HCT116 (cell line): ENCODE results near the gene SHISA7. TPM values are rescaled to one million over a fixed set of nuclear protein-coding genes. Genes with fewer than 3 reads are reported as not detected.

ENCODE experiments used
- ATAC-seq: fragments of 200-7000 bp; cut with Tn5 transposase; 2 replicates; pipeline ENCODE4 v1.9.1; 2020; ENCODE audit warnings: mild to moderate bottlenecking, moderate library complexity
- BruUV-seq: library from RNA; stranded (reverse); fragments of 400-500 nt; replicated peaks from 2 replicates; lab custom pipeline; 2021; lab: Mats Ljungman, UMichigan
- CTCF ChIA-PET: fragments of 300-600 bp; sonication (Branson Sonifier 250); formaldehyde crosslinking; loops from one replicate; lab custom pipeline; 2021; ENCODE audit warnings: antibody characterized with exemption; lab: Charles Lee
- POLR2A ChIA-PET: fragments of 300-600, 350-600 bp; sonication (Branson Sonifier 250); formaldehyde crosslinking; loops from one replicate; lab custom pipeline; 2021; ENCODE audit warnings: antibody characterized with exemption; lab: Charles Lee
- RAD21 ChIA-PET, 2 experiments: fragments of 300-600 bp; sonication (Branson Sonifier 250); formaldehyde crosslinking; loops; one replicate each; lab custom pipeline; 2023; ENCODE audit warnings: low total read pairs in 2 of 2; ENCODE audit not compliant: uncharacterized antibody in 2 of 2, unreplicated experiment in 2 of 2, low non-redundant PET in 1 of 2; lab: Charles Lee
- DNase-seq: peaks from one replicate; pipeline ENCODE4 v3.0.0-alpha.2; 2010; ENCODE audit warnings: low read depth, low spot score
- H2AFZ ChIP-seq: fragments of 200-600 bp; shearing (Covaris generic), sonication (generic); 2 replicates; pipeline ENCODE4 v1.6.1; 2017; ENCODE audit warnings: low read depth, mixed run types, mixed read lengths, antibody characterized with exemption, low read length; ENCODE audit not compliant: poor library complexity, severe bottlenecking
- H3K27ac ChIP-seq: 2 replicates; pipeline ENCODE4 v1.5.1; 2012; ENCODE audit warnings: low read depth, low read length
- H3K27me3 ChIP-seq: fragments of 200-600 bp; sonication (generic); 2 replicates; pipeline ENCODE4 v1.6.1; 2016; ENCODE audit warnings: mixed run types, low read length, mixed read lengths; ENCODE audit not compliant: insufficient read depth
- H3K36me3 ChIP-seq, 2 experiments: fragments of 200-500 bp in 1 of 2; fragments of 200-600 bp in 1 of 2; sonication (Bioruptor generic) in 1 of 2; sonication (generic) in 1 of 2; 2 replicates each; pipeline versions ENCODE4 v1.5.1 to v1.6.1; 2014 to 2016; ENCODE audit warnings: low read length in 2 of 2, inconsistent platforms in 1 of 2, mixed read lengths in 1 of 2, mixed run types in 1 of 2; ENCODE audit not compliant: insufficient read depth in 2 of 2, control insufficient read depth in 1 of 2
- H3K4me1 ChIP-seq, 2 experiments: fragments of 200-600 bp in 1 of 2; sonication (generic) in 1 of 2; 2 replicates each; pipeline versions ENCODE4 v1.5.1 to v1.6.1; 2012 to 2017; ENCODE audit warnings: low read length in 2 of 2, inconsistent platforms in 1 of 2, mild to moderate bottlenecking in 1 of 2, mixed read lengths in 1 of 2, mixed run types in 1 of 2, moderate library complexity in 1 of 2; ENCODE audit not compliant: insufficient read depth in 2 of 2, control insufficient read depth in 1 of 2
- H3K4me2 ChIP-seq: fragments of 200-600 bp; sonication (generic); 2 replicates; pipeline ENCODE4 v1.6.1; 2017; ENCODE audit warnings: mixed run types, low read length, mixed read lengths
- H3K4me3 ChIP-seq, 2 experiments: fragments of 200-600 bp in 1 of 2; sonication (generic) in 1 of 2; replicated peaks in 1 of 2; 2 replicates each; pipeline ENCODE4 v1.5.1; 2011 to 2016; ENCODE audit warnings: low read length in 2 of 2, control low read depth in 1 of 2, low read depth in 1 of 2, mild to moderate bottlenecking in 1 of 2, mixed read lengths in 1 of 2, mixed run types in 1 of 2
- H3K79me2 ChIP-seq: fragments of 200-600 bp; sonication (generic); 2 replicates; pipeline ENCODE4 v1.6.1; 2017; ENCODE audit warnings: mild to moderate bottlenecking, mixed run types, low read length, moderate library complexity, mixed read lengths; ENCODE audit not compliant: insufficient read depth
- H3K9ac ChIP-seq: fragments of 200-600 bp; sonication (generic); 2 replicates; pipeline ENCODE4 v1.6.1; 2016; ENCODE audit warnings: low read length, mixed read lengths
- H3K9me2 ChIP-seq: fragments of 200-600 bp; sonication (generic), shearing (Covaris generic); 2 replicates; pipeline ENCODE4 v1.6.1; 2017; ENCODE audit warnings: mixed run types, mild to moderate bottlenecking, moderate library complexity; ENCODE audit not compliant: insufficient read depth
- H3K9me3 ChIP-seq, 2 experiments: fragments of 200-500 bp in 1 of 2; fragments of 200-600 bp in 1 of 2; sonication (Bioruptor generic) in 1 of 2; sonication (generic) in 1 of 2; 2 replicates each; pipeline ENCODE4 v1.6.1; 2014 to 2017; ENCODE audit warnings: low read length in 2 of 2, mixed read lengths in 2 of 2, inconsistent platforms in 1 of 2, low read depth in 1 of 2, mild to moderate bottlenecking in 1 of 2, mixed run types in 1 of 2, moderate library complexity in 1 of 2; ENCODE audit not compliant: control insufficient read depth in 1 of 2, insufficient read depth in 1 of 2
- H4K20me1 ChIP-seq: fragments of 200-600 bp; sonication (generic), shearing (Covaris generic); 2 replicates; pipeline ENCODE4 v1.6.1; 2017; ENCODE audit warnings: mixed run types, mild to moderate bottlenecking, moderate library complexity; ENCODE audit not compliant: insufficient read depth
- CBX3 ChIP-seq: IDR thresholded peaks from 2 replicates; pipeline ENCODE4 v1.6.1; 2012; ENCODE audit warnings: low read depth
- CEBPB ChIP-seq: IDR thresholded peaks from 2 replicates; pipeline ENCODE4 v1.6.1; 2012; ENCODE audit warnings: low read depth
- EGR1 ChIP-seq: IDR thresholded peaks from 2 replicates; pipeline ENCODE4 v1.6.1; 2012; ENCODE audit warnings: low read depth
- EZH2 ChIP-seq: fragments of 200-600 bp; sonication (generic); IDR thresholded peaks from 2 replicates; pipeline ENCODE4 v1.6.1; 2017; ENCODE audit warnings: antibody characterized with exemption, mixed run types
- EZH2phosphoT487 ChIP-seq: fragments of 200-600 bp; IDR thresholded peaks from 2 replicates; pipeline ENCODE4 v1.6.1; 2018; ENCODE audit warnings: antibody characterized with exemption, borderline replicate concordance
- POLR2A ChIP-seq: IDR thresholded peaks from 2 replicates; pipeline ENCODE4 v1.7.0; 2011; ENCODE audit warnings: borderline replicate concordance; ENCODE audit not compliant: insufficient read depth, insufficient read length; ENCODE audit errors: extremely low read depth
- SIN3A ChIP-seq: IDR thresholded peaks from 2 replicates; pipeline ENCODE4 v1.6.1; 2012; ENCODE audit warnings: low read depth
- SP1 ChIP-seq: IDR thresholded peaks from 2 replicates; pipeline ENCODE4 v1.6.1; 2012; ENCODE audit warnings: low read depth
- TCF7L2 ChIP-seq: IDR thresholded peaks from 2 replicates; pipeline ENCODE4 v1.7.0; 2011; ENCODE audit warnings: borderline replicate concordance, inconsistent platforms; ENCODE audit not compliant: insufficient read depth, insufficient read length; ENCODE audit errors: extremely low read depth
- YY1 ChIP-seq: IDR thresholded peaks from 2 replicates; pipeline ENCODE4 v1.6.1; 2011; ENCODE audit warnings: low read length, low read depth, moderate library complexity, mild to moderate bottlenecking; ENCODE audit not compliant: insufficient replicate concordance; ENCODE audit errors: extremely low read depth
- ZFX ChIP-seq: fragments of 450-650 bp; IDR thresholded peaks from 2 replicates; pipeline ENCODE4 v1.6.1; 2017
- intact Hi-C: fragments of 100-400 bp; cut with micrococcal nuclease; formaldehyde crosslinking; loops from 2 replicates; pipeline ENCODE4 v1.10.0; 2022
- total RNA-seq: library from RNA; stranded (reverse); gene quantifications from one replicate; pipeline ENCODE4 v1.2.1, GENCODE V29; 2021; ENCODE audit not compliant: unreplicated experiment
- TF ChIP-seq, protein P1 (sequence below): IDR thresholded peaks from 2 replicates; pipeline ENCODE4 v1.6.1; 2012
- TF ChIP-seq, protein P2 (sequence below): IDR thresholded peaks from 2 replicates; pipeline ENCODE4 v1.6.1; 2011; ENCODE audit warnings: mild to moderate bottlenecking, low read length, moderate library complexity; ENCODE audit not compliant: insufficient replicate concordance; ENCODE audit errors: extremely low read depth
- TF ChIP-seq, protein P3 (sequence below): IDR thresholded peaks from 2 replicates; pipeline ENCODE4 v1.6.1; 2012; ENCODE audit warnings: low read depth
- TF ChIP-seq, protein P4 (sequence below): IDR thresholded peaks from 2 replicates; pipeline ENCODE4 v1.6.1; 2012

SHISA7 gene
- total RNA-seq, 1 experiment from 2014 or later = not detected

DNA sequence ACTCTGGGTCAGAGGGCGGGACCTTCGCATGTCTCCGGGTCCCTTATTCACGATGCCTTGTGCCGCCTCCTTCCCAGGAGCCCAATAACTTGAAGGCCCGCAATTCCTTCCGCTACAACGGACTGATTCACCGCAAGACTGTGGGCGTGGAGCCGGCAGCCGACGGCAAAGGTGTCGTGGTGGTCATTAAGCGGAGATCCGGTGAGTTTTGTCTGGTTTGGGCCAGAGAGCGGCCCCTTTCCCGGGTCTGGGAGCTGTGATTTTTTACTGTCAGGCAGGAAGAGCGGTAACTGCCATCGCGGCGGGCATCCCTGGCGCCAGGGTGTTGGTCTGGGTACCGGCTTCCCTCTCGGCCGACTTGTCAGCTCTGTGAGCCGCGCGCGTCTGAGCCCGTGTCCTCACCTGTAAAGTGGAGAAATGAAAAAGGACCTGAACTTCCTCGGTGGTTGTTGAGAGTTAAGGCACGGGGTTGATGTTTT, 56.6 kb downstream of the SHISA7 start:
- peak overlapping the region; percentile 99 to 100 for H3K4me3 ChIP-seq
- peaks cover 48% of the 10 kb centered on the region; the same call in 1 of the 2 replicates for H4K20me1 ChIP-seq
- intact Hi-C loops = no loop called here
- H3K27me3 ChIP-seq = no peaks in the 10 kb centered on the region
- ChIA-PET POLR2A (no interaction called here), RAD21 (no interaction called here), CTCF (no interaction called here)
- DNase-seq (no peak), ATAC-seq (no peak)
- BruUV-seq = TSS peak; percentile 71
- H3K9ac ChIP-seq = peak overlapping the region; percentile 94
- no peaks in the 10 kb centered on the region for H3K9me3 ChIP-seq
- TF ChIP-seq EGR1 (no peak), EZH2 (no peak), SP1 (no peak), TCF7L2 (no peak), YY1 (no peak), SIN3A (no peak), ZFX (no peak), CEBPB (no peak), EZH2phosphoT487 (no peak), POLR2A (no peak), CBX3 (no peak)
- TF ChIP-seq, protein P1, sequence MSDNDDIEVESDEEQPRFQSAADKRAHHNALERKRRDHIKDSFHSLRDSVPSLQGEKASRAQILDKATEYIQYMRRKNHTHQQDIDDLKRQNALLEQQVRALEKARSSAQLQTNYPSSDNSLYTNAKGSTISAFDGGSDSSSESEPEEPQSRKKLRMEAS = no peak
- TF ChIP-seq, protein P2, sequence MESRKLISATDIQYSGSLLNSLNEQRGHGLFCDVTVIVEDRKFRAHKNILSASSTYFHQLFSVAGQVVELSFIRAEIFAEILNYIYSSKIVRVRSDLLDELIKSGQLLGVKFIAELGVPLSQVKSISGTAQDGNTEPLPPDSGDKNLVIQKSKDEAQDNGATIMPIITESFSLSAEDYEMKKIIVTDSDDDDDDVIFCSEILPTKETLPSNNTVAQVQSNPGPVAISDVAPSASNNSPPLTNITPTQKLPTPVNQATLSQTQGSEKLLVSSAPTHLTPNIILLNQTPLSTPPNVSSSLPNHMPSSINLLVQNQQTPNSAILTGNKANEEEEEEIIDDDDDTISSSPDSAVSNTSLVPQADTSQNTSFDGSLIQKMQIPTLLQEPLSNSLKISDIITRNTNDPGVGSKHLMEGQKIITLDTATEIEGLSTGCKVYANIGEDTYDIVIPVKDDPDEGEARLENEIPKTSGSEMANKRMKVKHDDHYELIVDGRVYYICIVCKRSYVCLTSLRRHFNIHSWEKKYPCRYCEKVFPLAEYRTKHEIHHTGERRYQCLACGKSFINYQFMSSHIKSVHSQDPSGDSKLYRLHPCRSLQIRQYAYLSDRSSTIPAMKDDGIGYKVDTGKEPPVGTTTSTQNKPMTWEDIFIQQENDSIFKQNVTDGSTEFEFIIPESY = no peak
- TF ChIP-seq, protein P3, sequence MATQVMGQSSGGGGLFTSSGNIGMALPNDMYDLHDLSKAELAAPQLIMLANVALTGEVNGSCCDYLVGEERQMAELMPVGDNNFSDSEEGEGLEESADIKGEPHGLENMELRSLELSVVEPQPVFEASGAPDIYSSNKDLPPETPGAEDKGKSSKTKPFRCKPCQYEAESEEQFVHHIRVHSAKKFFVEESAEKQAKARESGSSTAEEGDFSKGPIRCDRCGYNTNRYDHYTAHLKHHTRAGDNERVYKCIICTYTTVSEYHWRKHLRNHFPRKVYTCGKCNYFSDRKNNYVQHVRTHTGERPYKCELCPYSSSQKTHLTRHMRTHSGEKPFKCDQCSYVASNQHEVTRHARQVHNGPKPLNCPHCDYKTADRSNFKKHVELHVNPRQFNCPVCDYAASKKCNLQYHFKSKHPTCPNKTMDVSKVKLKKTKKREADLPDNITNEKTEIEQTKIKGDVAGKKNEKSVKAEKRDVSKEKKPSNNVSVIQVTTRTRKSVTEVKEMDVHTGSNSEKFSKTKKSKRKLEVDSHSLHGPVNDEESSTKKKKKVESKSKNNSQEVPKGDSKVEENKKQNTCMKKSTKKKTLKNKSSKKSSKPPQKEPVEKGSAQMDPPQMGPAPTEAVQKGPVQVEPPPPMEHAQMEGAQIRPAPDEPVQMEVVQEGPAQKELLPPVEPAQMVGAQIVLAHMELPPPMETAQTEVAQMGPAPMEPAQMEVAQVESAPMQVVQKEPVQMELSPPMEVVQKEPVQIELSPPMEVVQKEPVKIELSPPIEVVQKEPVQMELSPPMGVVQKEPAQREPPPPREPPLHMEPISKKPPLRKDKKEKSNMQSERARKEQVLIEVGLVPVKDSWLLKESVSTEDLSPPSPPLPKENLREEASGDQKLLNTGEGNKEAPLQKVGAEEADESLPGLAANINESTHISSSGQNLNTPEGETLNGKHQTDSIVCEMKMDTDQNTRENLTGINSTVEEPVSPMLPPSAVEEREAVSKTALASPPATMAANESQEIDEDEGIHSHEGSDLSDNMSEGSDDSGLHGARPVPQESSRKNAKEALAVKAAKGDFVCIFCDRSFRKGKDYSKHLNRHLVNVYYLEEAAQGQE = no peak
- TF ChIP-seq, protein P4, sequence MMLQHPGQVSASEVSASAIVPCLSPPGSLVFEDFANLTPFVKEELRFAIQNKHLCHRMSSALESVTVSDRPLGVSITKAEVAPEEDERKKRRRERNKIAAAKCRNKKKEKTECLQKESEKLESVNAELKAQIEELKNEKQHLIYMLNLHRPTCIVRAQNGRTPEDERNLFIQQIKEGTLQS = no peak
- no peaks in the 10 kb centered on the region for H3K9me2 ChIP-seq
- H3K36me3 ChIP-seq = peaks cover 18 to 43% of the 10 kb centered on the region in 2 experiments
- peak overlapping the region; percentile 99 for H3K4me2 ChIP-seq
- peaks cover 64% of the 10 kb centered on the region for H3K79me2 ChIP-seq
- peaks cover 6 to 65% of the 10 kb centered on the region in 2 experiments; a peak in 3 of 4 replicates for H3K4me1 ChIP-seq
- no peak overlapping the region for H2AFZ ChIP-seq
- peak overlapping the region; percentile 99 for H3K27ac ChIP-seq
